ENCODE measurements around the gene MYBL2.
"Not testable (repeated sequence)": the region's sequence is repeated elsewhere in the genome, so short reads cannot be mapped to it uniquely, and the experiment has no call there.

Gene MYBL2

DNA sequence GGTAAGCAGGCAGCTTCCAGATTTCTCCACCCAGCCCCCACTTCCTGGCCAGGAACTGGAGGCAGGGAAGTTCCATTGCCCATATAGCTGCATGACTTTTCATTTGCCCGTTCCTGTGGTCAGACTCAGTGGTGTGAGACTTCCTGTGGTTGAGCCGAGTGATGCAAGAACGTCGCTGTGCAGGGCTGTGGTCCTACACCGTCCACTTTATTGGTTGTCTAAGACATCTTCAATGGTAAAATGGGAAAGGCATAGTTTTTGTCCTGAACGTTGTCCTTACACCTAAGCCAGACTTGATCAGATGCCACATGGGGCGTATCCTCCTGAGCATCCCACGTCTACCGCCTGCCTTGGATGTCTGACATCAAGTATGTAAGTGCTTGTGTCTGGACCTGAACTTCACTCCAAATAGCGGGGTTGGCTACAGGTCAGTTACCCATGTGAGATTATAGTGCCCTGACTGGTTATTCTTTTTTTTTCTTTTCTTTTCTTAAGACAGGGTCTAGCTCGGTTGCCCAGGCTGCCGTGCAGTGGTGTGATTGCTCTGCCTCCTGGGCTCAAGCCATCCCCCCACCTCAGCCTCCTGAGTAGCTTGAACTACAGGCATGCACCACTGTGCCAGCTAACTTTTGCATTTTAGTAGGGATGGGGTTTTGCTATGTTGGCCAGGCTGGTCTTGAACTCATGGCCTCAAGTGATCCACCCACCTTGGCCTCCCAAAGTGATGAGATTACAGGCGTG lies 85.8 kb downstream of the MYBL2 start:
- peak; percentile 55 for DNase-seq

DNA sequence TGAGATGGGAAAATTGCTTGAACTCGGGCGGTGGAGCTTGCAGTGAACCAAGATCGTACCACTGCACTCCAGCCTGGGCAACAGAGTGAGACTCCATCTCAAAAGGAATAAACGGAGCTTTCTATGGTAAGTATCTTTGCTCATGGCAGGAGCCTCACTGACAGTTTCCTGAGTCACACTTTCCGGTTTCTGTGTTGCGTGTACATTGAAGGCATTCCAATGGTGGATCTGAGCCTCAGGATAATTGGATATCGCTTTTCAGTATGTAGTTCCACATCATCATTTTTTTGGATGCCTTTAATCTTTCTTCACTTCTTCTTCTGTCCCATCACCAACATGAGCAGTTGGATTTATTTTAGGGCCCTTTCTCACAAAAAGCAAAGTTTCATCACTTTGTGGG lies 88.5 kb downstream of the MYBL2 start:
- no peak for DNase-seq

- no peak for DNase-seq
Measured at GRCh38 chr20:43755851-43756250, 88.9 kb downstream of the MYBL2 start.

DNA sequence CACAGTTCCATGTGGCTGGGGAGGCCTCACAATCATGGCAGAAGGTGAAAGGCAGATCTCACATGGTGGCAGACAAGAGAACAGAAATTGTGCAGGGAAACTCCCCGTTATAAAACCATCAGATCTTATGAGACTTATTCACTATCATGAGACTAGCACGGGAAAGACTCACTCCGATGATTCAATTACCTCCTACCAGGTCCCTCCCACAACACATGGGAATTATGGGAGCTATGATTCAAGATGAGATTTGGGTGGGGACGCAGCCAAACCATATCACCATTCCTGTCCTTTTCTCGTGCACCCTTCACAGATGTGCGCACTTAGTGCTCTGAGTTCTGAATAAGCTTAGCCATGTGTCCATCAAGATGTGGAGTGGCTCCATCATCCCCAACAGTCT lies 91.0 kb downstream of the MYBL2 start:
- DNase-seq = not testable (repeated sequence)

GRCh38 chr20:43761386-43762340 lies 94.7 kb downstream of the MYBL2 start:
- no peak for DNase-seq

DNA sequence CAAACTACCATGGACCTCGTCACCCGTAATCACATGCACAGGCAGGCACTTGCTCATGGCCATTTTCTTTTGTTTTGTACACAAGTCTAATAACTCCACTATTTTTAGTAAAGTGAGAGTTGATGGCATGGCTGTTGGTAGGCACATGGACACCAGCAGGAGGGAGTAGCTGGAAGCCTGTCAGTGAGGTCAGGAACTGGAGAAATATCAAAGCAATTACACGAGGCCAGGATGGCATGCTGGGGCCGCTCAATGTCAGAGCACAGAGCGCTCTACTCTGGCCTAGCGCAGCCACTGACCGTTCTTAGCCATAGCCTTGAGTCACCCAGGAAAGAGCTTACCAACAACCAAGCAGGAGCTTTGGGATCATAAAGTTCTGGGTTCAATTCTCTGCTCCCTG lies 96.0 kb downstream of the MYBL2 start:
- DNase-seq = no peak

DNA sequence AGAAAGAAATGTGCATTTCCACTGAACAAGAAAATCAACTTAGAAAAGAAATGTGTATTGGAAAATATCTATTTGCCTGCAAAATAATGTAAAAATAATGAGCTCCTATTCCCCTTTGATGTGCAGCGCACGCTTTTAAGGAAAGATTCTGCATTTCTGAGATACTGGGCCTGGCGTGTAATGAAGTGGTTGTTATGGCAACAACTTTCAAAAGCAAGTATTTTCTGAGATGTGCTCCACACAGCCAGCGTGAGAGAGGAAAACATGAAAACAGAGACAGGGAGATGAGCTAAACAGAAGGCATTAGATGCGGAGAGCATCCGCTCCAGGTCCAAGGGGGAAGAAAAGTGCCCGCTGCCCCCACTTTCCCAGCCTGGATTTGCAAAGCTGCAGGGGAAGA lies 99.0 kb downstream of the MYBL2 start:
- no peak for DNase-seq

Data from stimulated activated CD4-positive, alpha-beta T cell treated with anti-CD3 and anti-CD28 coated beads, Interleukin-15, amount 100 ng/mL, for 24 hours (primary cell).